Fibroblast of mammary gland (primary cell): ENCODE results near the gene ALX4.

Experiments
- DNase-seq: peaks from one replicate; pipeline ENCODE4 v3.0.0-alpha.2; 2010; ENCODE audit warnings: low read depth
- H3K4me3 ChIP-seq: 2 replicates; pipeline ENCODE4 v1.5.1; 2011; ENCODE audit warnings: low read depth, mild to moderate bottlenecking, low read length, moderate library complexity; ENCODE audit not compliant: control insufficient read depth
- CTCF ChIP-seq: conservative IDR thresholded peaks from 2 replicates; pipeline ENCODE4 v1.5.1; 2011; ENCODE audit warnings: low read depth, low read length, inconsistent platforms; ENCODE audit not compliant: control insufficient read depth, insufficient read depth

ALX4 gene

GRCh38 chr11:44309478-44310205 lies at the start of gene ALX4:
ALX4 (minus strand) TSS chr11:44310139; CDS start chr11:44310062, 77 bp downstream.
- no peak for DNase-seq
- H3K4me3 ChIP-seq: no peak within 1 kb of the TSS
- no peak for TF ChIP-seq CTCF

- DNase-seq: no peak
- no peak overlapping the region for H3K4me3 ChIP-seq
- no peak for TF ChIP-seq CTCF
These were observed 49.2 kb upstream of the ALX4 start for GRCh38 chr11:44359162-44359561.

GRCh38 chr11:44358713-44359112 lies 48.8 kb upstream of the ALX4 start:
- no peak overlapping the region for H3K4me3 ChIP-seq
- TF ChIP-seq CTCF: no peak
- no peak for DNase-seq

GRCh38 chr11:44357711-44358110 lies 47.8 kb upstream of the ALX4 start:
- TF ChIP-seq CTCF: no peak
- DNase-seq: no peak

GRCh38 chr11:44356351-44356750 lies 46.4 kb upstream of the ALX4 start:
- H3K4me3 ChIP-seq: no peak overlapping the region
- DNase-seq: no peak
- no peak for TF ChIP-seq CTCF

More at GRCh38 chr11:44357711-44358110, 47.8 kb upstream of the ALX4 start:
- no peak overlapping the region for H3K4me3 ChIP-seq

GRCh38 chr11:44351898-44352498 lies 42.1 kb upstream of the ALX4 start:
- peak; percentile 38 for TF ChIP-seq CTCF
- H3K4me3 ChIP-seq: no peak overlapping the region
- peak; percentile 10 for DNase-seq
